ENCODE data around the gene TAS2R14.

The TAS2R14 gene

DNA sequence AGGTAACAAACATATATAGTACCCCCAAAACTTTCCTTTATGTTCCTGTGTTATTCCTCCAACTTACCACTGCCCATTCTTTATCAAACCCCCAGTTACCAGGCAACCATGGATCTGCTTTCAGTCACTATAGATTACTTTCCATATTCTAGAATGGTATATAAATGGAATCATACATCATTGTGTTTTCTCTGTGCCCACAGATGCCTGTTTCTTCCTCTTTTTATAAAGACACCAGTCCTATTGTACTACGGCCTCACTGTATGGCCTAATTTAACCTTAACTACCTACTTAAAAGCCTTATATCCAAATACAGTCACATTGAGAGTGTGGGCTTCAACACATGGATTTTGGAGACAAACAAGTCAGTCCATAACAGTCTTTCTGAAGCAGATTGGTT is 2.6 kb downstream of the TAS2R14 start:
- no peak overlapping the region for H3K4me3 ChIP-seq (ENCODE audit: low read depth, low read length)
- H3K27ac ChIP-seq (ENCODE audit: extremely low read depth, low read depth, low read length) = no peak overlapping the region
- no peaks in the 10 kb centered on the region for H3K4me1 ChIP-seq (ENCODE audit: control insufficient read depth, insufficient read depth, low read length)
- ChIA-PET POLR2A (no interaction called here), CTCF (no interaction called here)
- TF ChIP-seq ZNF155 (tag by site-specific recombination; IDR thresholded peaks at IDR 0.05) (no peak), ZNF768 (tag by site-specific recombination; IDR thresholded peaks at IDR 0.05) (no peak), ZFHX2 (tag by site-specific recombination; conservative IDR thresholded peaks at IDR 0.05) (no peak), KLF10 (tag by site-specific recombination; IDR thresholded peaks at IDR 0.05) (no peak), ZNF214 (tag by site-specific recombination; IDR thresholded peaks at IDR 0.05; ENCODE audit: borderline replicate concordance) (no peak), SCRT1 (tag by site-specific recombination; IDR thresholded peaks at IDR 0.05; ENCODE audit: borderline replicate concordance) (no peak), ZBTB20 (tag by site-specific recombination; IDR thresholded peaks at IDR 0.05) (no peak), KLF8 (tag by site-specific recombination; IDR thresholded peaks at IDR 0.05) (no peak), ZNF266 (tag by site-specific recombination; IDR thresholded peaks at IDR 0.05; ENCODE audit: low read depth) (no peak), MYNN (tag by site-specific recombination; IDR thresholded peaks at IDR 0.05; ENCODE audit: borderline replicate concordance) (no peak), ZNF391 (tag by site-specific recombination; IDR thresholded peaks at IDR 0.05; ENCODE audit: borderline replicate concordance, low read depth) (no peak), ZNF394 (tag by site-specific recombination; IDR thresholded peaks at IDR 0.05; ENCODE audit: borderline replicate concordance) (no peak), ZNF350 (tag by site-specific recombination; IDR thresholded peaks at IDR 0.05) (no peak), ZNF24 (tag by site-specific recombination; IDR thresholded peaks at IDR 0.05) (no peak)
- TF ChIP-seq, protein P1, sequence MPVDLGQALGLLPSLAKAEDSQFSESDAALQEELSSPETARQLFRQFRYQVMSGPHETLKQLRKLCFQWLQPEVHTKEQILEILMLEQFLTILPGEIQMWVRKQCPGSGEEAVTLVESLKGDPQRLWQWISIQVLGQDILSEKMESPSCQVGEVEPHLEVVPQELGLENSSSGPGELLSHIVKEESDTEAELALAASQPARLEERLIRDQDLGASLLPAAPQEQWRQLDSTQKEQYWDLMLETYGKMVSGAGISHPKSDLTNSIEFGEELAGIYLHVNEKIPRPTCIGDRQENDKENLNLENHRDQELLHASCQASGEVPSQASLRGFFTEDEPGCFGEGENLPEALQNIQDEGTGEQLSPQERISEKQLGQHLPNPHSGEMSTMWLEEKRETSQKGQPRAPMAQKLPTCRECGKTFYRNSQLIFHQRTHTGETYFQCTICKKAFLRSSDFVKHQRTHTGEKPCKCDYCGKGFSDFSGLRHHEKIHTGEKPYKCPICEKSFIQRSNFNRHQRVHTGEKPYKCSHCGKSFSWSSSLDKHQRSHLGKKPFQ (tag by site-specific recombination; IDR thresholded peaks at IDR 0.05) = no peak
- TF ChIP-seq, protein P2, sequence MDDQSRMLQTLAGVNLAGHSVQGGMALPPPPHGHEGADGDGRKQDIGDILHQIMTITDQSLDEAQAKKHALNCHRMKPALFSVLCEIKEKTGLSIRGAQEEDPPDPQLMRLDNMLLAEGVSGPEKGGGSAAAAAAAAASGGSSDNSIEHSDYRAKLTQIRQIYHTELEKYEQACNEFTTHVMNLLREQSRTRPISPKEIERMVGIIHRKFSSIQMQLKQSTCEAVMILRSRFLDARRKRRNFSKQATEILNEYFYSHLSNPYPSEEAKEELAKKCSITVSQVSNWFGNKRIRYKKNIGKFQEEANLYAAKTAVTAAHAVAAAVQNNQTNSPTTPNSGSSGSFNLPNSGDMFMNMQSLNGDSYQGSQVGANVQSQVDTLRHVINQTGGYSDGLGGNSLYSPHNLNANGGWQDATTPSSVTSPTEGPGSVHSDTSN (CRISPR knock-in tag; IDR thresholded peaks at IDR 0.05) = no peak
- TF ChIP-seq, protein P3, sequence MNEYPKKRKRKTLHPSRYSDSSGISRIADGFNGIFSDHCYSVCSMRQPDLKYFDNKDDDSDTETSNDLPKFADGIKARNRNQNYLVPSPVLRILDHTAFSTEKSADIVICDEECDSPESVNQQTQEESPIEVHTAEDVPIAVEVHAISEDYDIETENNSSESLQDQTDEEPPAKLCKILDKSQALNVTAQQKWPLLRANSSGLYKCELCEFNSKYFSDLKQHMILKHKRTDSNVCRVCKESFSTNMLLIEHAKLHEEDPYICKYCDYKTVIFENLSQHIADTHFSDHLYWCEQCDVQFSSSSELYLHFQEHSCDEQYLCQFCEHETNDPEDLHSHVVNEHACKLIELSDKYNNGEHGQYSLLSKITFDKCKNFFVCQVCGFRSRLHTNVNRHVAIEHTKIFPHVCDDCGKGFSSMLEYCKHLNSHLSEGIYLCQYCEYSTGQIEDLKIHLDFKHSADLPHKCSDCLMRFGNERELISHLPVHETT (tag by site-specific recombination; IDR thresholded peaks at IDR 0.05) = no peak
- TF ChIP-seq, protein P4, sequence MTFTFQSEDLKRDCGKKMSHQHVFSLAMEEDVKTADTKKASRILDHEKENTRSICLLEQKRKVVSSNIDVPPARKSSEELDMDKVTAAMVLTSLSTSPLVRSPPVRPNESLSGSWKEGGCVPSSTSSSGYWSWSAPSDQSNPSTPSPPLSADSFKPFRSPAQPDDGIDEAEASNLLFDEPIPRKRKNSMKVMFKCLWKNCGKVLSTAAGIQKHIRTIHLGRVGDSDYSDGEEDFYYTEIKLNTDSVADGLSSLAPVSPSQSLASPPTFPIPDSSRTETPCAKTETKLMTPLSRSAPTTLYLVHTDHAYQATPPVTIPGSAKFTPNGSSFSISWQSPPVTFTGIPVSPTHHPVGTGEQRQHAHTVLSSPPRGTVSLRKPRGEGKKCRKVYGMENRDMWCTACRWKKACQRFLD (tag by site-specific recombination; IDR thresholded peaks at IDR 0.05) = no peak
- TF ChIP-seq, protein P5, sequence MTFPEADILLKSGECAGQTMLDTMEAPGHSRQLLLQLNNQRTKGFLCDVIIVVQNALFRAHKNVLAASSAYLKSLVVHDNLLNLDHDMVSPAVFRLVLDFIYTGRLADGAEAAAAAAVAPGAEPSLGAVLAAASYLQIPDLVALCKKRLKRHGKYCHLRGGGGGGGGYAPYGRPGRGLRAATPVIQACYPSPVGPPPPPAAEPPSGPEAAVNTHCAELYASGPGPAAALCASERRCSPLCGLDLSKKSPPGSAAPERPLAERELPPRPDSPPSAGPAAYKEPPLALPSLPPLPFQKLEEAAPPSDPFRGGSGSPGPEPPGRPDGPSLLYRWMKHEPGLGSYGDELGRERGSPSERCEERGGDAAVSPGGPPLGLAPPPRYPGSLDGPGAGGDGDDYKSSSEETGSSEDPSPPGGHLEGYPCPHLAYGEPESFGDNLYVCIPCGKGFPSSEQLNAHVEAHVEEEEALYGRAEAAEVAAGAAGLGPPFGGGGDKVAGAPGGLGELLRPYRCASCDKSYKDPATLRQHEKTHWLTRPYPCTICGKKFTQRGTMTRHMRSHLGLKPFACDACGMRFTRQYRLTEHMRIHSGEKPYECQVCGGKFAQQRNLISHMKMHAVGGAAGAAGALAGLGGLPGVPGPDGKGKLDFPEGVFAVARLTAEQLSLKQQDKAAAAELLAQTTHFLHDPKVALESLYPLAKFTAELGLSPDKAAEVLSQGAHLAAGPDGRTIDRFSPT (tag by site-specific recombination; IDR thresholded peaks at IDR 0.05) = no peak
- TF ChIP-seq, protein P6, sequence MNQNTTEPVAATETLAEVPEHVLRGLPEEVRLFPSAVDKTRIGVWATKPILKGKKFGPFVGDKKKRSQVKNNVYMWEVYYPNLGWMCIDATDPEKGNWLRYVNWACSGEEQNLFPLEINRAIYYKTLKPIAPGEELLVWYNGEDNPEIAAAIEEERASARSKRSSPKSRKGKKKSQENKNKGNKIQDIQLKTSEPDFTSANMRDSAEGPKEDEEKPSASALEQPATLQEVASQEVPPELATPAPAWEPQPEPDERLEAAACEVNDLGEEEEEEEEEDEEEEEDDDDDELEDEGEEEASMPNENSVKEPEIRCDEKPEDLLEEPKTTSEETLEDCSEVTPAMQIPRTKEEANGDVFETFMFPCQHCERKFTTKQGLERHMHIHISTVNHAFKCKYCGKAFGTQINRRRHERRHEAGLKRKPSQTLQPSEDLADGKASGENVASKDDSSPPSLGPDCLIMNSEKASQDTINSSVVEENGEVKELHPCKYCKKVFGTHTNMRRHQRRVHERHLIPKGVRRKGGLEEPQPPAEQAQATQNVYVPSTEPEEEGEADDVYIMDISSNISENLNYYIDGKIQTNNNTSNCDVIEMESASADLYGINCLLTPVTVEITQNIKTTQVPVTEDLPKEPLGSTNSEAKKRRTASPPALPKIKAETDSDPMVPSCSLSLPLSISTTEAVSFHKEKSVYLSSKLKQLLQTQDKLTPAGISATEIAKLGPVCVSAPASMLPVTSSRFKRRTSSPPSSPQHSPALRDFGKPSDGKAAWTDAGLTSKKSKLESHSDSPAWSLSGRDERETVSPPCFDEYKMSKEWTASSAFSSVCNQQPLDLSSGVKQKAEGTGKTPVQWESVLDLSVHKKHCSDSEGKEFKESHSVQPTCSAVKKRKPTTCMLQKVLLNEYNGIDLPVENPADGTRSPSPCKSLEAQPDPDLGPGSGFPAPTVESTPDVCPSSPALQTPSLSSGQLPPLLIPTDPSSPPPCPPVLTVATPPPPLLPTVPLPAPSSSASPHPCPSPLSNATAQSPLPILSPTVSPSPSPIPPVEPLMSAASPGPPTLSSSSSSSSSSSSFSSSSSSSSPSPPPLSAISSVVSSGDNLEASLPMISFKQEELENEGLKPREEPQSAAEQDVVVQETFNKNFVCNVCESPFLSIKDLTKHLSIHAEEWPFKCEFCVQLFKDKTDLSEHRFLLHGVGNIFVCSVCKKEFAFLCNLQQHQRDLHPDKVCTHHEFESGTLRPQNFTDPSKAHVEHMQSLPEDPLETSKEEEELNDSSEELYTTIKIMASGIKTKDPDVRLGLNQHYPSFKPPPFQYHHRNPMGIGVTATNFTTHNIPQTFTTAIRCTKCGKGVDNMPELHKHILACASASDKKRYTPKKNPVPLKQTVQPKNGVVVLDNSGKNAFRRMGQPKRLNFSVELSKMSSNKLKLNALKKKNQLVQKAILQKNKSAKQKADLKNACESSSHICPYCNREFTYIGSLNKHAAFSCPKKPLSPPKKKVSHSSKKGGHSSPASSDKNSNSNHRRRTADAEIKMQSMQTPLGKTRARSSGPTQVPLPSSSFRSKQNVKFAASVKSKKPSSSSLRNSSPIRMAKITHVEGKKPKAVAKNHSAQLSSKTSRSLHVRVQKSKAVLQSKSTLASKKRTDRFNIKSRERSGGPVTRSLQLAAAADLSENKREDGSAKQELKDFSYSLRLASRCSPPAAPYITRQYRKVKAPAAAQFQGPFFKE (tag by site-specific recombination; IDR thresholded peaks at IDR 0.05; ENCODE audit: borderline replicate concordance) = no peak
- H3K9me3 ChIP-seq (ENCODE audit: control insufficient read depth, insufficient read depth, low read depth, low read length) = no peaks in the 10 kb centered on the region
- H3K36me3 ChIP-seq (ENCODE audit: control insufficient read depth in 2 of 2, insufficient read depth in 1 of 2, low read length in 2 of 2) = no peaks in the 10 kb centered on the region
